ENCODE results near the gene RNF2. TPM values are rescaled to one million over a fixed set of nuclear protein-coding genes. Genes with fewer than 3 reads are reported as not detected.
A peak's percentile ranks its signal among the peaks of the same experiment; 100 is the strongest.
"Not testable (repeated sequence)": the region's sequence is repeated elsewhere in the genome, so short reads cannot be mapped to it uniquely, and the experiment has no call there.

RNF2 gene
- 45.4 and 49.2 TPM in 2 replicates for polyA plus RNA-seq
- polyA minus RNA-seq = 110 and 129 TPM in 2 replicates

DNA sequence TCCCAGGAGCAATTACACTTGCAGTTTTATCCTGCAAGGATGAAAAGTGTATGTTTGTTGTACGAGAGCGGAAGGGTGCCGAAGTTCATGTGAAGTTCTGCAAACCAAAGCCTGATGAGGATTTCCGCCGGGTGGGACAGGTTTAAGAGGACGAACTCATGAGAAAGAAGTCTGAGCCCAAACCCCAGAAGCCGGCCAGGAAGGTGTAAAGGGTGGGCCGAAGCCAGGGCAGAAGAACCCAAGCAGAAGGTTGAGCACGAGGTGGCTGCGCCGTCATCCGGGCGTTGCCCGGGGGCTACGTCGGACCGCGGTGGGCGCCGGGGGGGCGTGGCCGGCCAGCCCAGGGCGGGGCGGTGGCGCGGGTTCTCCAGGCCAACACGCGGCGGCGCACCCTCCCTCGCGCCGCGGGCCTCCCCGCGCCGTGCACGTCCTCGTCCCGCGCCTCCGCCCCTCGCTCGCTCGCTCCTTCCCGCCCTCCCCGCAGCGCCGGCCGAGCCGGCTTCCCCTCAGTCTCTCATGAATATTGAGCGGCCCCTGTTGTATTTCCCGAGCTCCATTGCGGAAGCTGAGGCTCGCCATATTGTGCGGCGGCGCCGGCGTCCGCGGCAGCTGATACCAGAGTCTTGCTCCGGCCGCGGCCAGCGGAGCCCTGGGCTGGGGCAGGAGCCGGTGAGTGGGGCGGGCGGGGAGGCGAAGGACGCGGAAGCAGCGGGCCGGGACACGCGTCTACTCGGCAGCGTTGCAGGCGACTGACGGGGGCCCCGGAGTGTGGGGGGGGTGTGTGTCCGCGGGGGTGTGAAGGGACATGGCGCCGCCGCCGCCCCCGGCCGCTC, at the start of gene RNF2:
Gene RNF2, plus strand, starts transcription at position 578 of the 833 bp plus-strand sequence. CDS start 41,996 bp downstream, outside the sequence.
- H3K27ac ChIP-seq (ENCODE audit: low read length) = peak within 1 kb of the TSS; percentile 68
- peak within 1 kb of the TSS; percentile 87 for H3K9ac ChIP-seq (ENCODE audit: low read length)
- H3K9me3 ChIP-seq (ENCODE audit: low read length) = no peaks in the 10 kb centered on the region
- H3K27me3 ChIP-seq (ENCODE audit: insufficient read depth, low read depth, low read length) = no peaks in the 10 kb centered on the region
- peaks cover 34% of the 10 kb centered on the region for H3K79me2 ChIP-seq (replicated peaks; ENCODE audit: insufficient read depth, low read length)
- H4K20me1 ChIP-seq (ENCODE audit: insufficient read depth) = no peaks in the 10 kb centered on the region
- H3F3A ChIP-seq (ENCODE audit: insufficient read depth, low read length, poor library complexity, severe bottlenecking) = no peaks in the 10 kb centered on the region
- no peaks in the 10 kb centered on the region for H3K9me2 ChIP-seq (ENCODE audit: insufficient read depth, low read length)
- peak within 1 kb of the TSS; percentile 96 for H3K4me3 ChIP-seq (ENCODE audit: low read length)
- TF ChIP-seq MXI1 (conservative IDR thresholded peaks at IDR 0.05; ENCODE audit: poor library complexity, severe bottlenecking) (peak; percentile 43), EP300 (conservative IDR thresholded peaks at IDR 0.05; ENCODE audit: poor library complexity, severe bottlenecking) (peak; percentile 42), POLR2AphosphoS5 (IDR thresholded peaks at IDR 0.05) (peak; percentile 66), TAF1 (IDR thresholded peaks at IDR 0.05; ENCODE audit: low read depth) (no peak)
- TF ChIP-seq, protein P1, sequence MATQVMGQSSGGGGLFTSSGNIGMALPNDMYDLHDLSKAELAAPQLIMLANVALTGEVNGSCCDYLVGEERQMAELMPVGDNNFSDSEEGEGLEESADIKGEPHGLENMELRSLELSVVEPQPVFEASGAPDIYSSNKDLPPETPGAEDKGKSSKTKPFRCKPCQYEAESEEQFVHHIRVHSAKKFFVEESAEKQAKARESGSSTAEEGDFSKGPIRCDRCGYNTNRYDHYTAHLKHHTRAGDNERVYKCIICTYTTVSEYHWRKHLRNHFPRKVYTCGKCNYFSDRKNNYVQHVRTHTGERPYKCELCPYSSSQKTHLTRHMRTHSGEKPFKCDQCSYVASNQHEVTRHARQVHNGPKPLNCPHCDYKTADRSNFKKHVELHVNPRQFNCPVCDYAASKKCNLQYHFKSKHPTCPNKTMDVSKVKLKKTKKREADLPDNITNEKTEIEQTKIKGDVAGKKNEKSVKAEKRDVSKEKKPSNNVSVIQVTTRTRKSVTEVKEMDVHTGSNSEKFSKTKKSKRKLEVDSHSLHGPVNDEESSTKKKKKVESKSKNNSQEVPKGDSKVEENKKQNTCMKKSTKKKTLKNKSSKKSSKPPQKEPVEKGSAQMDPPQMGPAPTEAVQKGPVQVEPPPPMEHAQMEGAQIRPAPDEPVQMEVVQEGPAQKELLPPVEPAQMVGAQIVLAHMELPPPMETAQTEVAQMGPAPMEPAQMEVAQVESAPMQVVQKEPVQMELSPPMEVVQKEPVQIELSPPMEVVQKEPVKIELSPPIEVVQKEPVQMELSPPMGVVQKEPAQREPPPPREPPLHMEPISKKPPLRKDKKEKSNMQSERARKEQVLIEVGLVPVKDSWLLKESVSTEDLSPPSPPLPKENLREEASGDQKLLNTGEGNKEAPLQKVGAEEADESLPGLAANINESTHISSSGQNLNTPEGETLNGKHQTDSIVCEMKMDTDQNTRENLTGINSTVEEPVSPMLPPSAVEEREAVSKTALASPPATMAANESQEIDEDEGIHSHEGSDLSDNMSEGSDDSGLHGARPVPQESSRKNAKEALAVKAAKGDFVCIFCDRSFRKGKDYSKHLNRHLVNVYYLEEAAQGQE (IDR thresholded peaks at IDR 0.05; ENCODE audit: borderline replicate concordance) = peak; percentile 53
- H3K36me3 ChIP-seq (ENCODE audit: insufficient read depth, low read length) = no peaks in the 10 kb centered on the region
- peak within 1 kb of the TSS; percentile 95 for H3K4me2 ChIP-seq (ENCODE audit: low read length)
- H2AFZ ChIP-seq (ENCODE audit: low read depth, low read length) = peak within 1 kb of the TSS; percentile 78

DNA sequence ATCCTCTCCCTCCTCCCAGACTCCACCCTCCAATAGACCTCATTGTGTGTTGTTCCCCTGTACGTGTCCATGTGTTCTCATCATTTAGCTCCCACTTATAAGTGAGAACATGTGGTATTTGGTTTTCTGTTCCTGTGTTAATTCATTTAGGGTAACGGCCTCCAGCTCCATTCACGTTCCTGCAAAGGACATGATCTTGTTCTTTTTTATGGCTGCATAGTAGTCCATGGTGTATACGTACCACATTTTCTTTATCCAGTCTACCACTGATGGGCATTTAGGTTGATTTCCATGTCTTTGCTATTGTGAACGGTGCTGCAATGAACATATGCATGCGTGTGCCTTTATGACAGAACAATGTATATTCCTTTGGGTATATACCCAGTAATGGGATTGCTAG, 45.4 kb upstream of the RNF2 start:
- H3K27me3 ChIP-seq (ENCODE audit: insufficient read depth, low read depth, low read length); H3K27ac ChIP-seq (ENCODE audit: low read length); H3K9me2 ChIP-seq (ENCODE audit: insufficient read depth, low read length); H3K4me3 ChIP-seq (ENCODE audit: low read length); H2AFZ ChIP-seq (ENCODE audit: low read depth, low read length); H3F3A ChIP-seq (ENCODE audit: insufficient read depth, low read length, poor library complexity, severe bottlenecking); H3K4me2 ChIP-seq (ENCODE audit: low read length); H4K20me1 ChIP-seq (ENCODE audit: insufficient read depth); H3K9me3 ChIP-seq (ENCODE audit: low read length); H3K79me2 ChIP-seq (replicated peaks; ENCODE audit: insufficient read depth, low read length); H3K9ac ChIP-seq (ENCODE audit: low read length); H3K36me3 ChIP-seq (ENCODE audit: insufficient read depth, low read length): not testable (repeated sequence)

DNA sequence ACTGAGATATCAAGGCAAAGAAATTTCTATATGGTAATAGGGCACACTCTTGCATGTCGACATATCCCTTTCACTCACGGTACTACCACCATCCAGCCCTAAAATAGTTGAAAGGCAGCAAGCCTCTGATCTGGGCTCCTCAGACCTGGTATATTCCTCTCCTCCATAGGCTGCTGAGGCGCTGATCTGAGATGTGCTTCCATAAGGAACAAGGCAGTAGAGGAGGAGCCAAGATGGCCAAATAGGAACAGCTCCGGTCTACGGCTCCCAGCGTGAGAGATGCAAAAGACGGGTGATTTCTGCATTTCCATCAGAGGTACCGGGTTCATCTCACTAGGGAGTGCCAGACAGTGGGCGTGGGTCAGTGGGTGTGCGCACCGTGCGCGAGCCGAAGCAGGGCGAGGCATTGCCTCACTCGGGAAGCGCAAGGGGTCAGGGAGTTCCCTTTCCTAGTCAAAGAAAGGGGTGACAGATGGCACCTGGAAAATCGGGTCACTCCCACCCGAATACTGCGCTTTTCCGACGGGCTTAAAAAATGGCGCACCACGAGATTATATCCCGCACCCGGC, 44.0 kb upstream of the RNF2 start:
- H3K4me3 ChIP-seq (ENCODE audit: low read length); H3K27ac ChIP-seq (ENCODE audit: low read length); H4K20me1 ChIP-seq (ENCODE audit: insufficient read depth); H3K36me3 ChIP-seq (ENCODE audit: insufficient read depth, low read length); H3F3A ChIP-seq (ENCODE audit: insufficient read depth, low read length, poor library complexity, severe bottlenecking); H3K9ac ChIP-seq (ENCODE audit: low read length); H2AFZ ChIP-seq (ENCODE audit: low read depth, low read length); H3K9me2 ChIP-seq (ENCODE audit: insufficient read depth, low read length); H3K27me3 ChIP-seq (ENCODE audit: insufficient read depth, low read depth, low read length); H3K9me3 ChIP-seq (ENCODE audit: low read length); H3K4me2 ChIP-seq (ENCODE audit: low read length); H3K79me2 ChIP-seq (replicated peaks; ENCODE audit: insufficient read depth, low read length): not testable (repeated sequence)
